Adrenal gland (tissue), 12 donors: ENCODE data around the gene SRPK3. TPM values are rescaled to one million over a fixed set of nuclear protein-coding genes. Genes with fewer than 3 reads are reported as not detected.

Source experiments
- DNase-seq, 7 donors: peaks; one replicate each; pipeline ENCODE4 v3.0.0-alpha.2; 2019 to 2020
- H3K27ac ChIP-seq, 5 donors: fragments of 200-600 bp; sonication (generic) in 4 of 5; 1 replicate in 3 of 5; 2 replicates in 2 of 5; pipeline versions ENCODE4 v1.5.1 to v1.8.0; 2016 to 2020; ENCODE audit warnings: mild to moderate bottlenecking in 1 of 5
- H3K27me3 ChIP-seq: fragments of 200-600 bp; 2 replicates; pipeline ENCODE4 v1.8.0; 2021
- H3K36me3 ChIP-seq, 2 donors: fragments of 200-600 bp; replicated peaks in 1 of 2; 1 replicate in 1 of 2; 2 replicates in 1 of 2; pipeline versions ENCODE4 v1.5.1 to v1.8.0; 2018 to 2022
- H3K4me1 ChIP-seq, 2 donors: fragments of 200-600 bp; replicated peaks in 1 of 2; 1 replicate in 1 of 2; 2 replicates in 1 of 2; pipeline versions ENCODE4 v1.5.1 to v1.8.0; 2018 to 2021
- H3K4me3 ChIP-seq, 4 donors: fragments of 200-600 bp; sonication (generic) in 3 of 4; one replicate each; pipeline ENCODE4 v1.5.1; 2016 to 2018
- H3K9me3 ChIP-seq, 3 donors: fragments of 200-600 bp; sonication (generic) in 1 of 3; replicated peaks in 1 of 3; 1 replicate in 2 of 3; 2 replicates in 1 of 3; pipeline versions ENCODE4 v1.5.1 to v1.8.0; 2016 to 2021
- POLR2A ChIP-seq, 2 donors: fragments of 450-650 bp; IDR thresholded peaks; one replicate each; pipeline ENCODE4 v1.6.1; 2017; ENCODE audit warnings: antibody characterized with exemption in 2 of 2, mild to moderate bottlenecking in 2 of 2, moderate library complexity in 1 of 2
- WGBS, 4 donors: extraction: QIAGEN DNeasy Blood & Tissue Kit in 2 of 4; methylation state at CpG; one replicate each; pipeline versions ENCODE4 v1.1.5 to v1.1.7; 2013 to 2017; 5-methylcytosine and 5-hydroxymethylcytosine counted together
- intact Hi-C, 2 donors: fragments of 100-400 bp; cut with DNase I; formaldehyde crosslinking; loops; one replicate each; pipeline versions ENCODE4 v1.14.1 to v1.15.0; 2022 to 2023
- polyA plus RNA-seq, 3 donors: library from polyadenylated mRNA; stranded (reverse); fragments of 200-250 nt in 2 of 3; fragments of 350-450 nt in 1 of 3; fragmentation: Illumina TruSeq in 1 of 3; extraction: RNeasy Lipid Tissue Mini Kit (QIAGEN cat#74804) in 1 of 3; gene quantifications; one replicate each; pipeline ENCODE4 v1.2.3, GENCODE V29; 2013 to 2014
- total RNA-seq, 9 donors: library from RNA; depleted of rRNA in 4 of 9; stranded (reverse); fragments of >200 nt in 4 of 9; fragments of 120-200 nt in 1 of 9; fragmentation: NEBNext Ultra II Directional in 1 of 9; extraction: Animal tissue kit (Norgen Biotek cat#: 25700) in 1 of 9; gene quantifications; one replicate each; pipeline versions ENCODE4 v1.1.0 to v1.2.4, GENCODE V29; 2013 to 2023
- TF ChIP-seq, protein P1 (sequence below), 6 experiments: fragments of 450-650 bp in 4 of 6; fragments of 200-600 bp in 2 of 6; sonication (generic) in 1 of 6; IDR thresholded peaks; 1 replicate in 5 of 6; 2 replicates in 1 of 6; pipeline versions ENCODE4 v1.5.1 to v1.8.0; 2016 to 2021; ENCODE audit warnings: antibody characterized with exemption in 6 of 6, mild to moderate bottlenecking in 2 of 6, moderate library complexity in 1 of 6
- donor health status: healthy with polysubstance abuse.
- donor health status: Bipolar disorder and iron deficiency.
- donor health status: DM: yes; HTN: yes; CAD: no.
- donor health status: DM: no; HTN: no; CAD: no.
- donor health status: DM: no; HTN: no; CAD: no.
- donor health status: DM: yes; HTN: yes; CAD: no.

SRPK3 gene
- total and polyA plus RNA-seq, 12 donors = 0.14 to 20.5 (median 1.3) TPM; not detected in 1

DNA sequence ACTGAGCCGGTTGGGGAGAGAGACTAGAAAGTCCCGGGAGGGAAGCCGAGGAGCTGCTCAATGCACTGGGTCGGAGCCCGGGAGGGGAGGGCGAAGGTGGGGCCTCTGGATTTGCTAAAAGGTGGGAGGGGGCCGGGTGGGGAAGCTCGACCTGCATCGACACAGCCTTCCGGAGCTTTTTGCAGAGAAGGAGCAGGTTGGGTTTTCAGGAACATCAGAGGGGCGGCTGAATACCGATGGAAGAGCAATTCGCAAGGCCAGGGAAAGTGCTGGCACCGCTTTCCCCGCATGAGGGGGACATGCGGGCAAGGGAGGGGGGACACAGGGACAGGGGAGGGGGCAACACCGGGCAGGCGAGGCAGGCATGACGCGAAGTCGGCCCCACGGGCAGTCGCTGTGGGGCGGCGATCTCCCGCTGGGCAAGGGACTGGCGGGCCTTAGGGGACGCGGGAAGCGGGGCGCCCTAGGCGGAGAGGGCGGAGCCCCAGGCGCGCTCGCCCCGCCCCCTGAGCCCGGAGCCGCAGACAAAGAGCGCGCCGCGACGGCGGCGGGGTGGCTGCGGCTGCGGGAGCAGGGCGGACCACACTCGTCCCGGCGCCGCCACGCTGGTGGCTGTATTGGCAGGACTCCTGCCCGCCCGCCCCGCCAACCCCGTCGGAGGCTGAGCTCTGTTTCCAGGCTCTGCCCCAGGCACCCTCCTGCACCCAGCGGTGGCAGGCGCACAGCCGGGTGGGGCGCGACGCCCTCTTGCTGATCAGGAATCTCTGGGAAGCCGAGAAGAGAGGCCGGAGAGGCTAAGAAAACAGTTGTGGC, 37.9 kb downstream of the SRPK3 start:
- no peak overlapping the region for H3K27ac ChIP-seq

DNA sequence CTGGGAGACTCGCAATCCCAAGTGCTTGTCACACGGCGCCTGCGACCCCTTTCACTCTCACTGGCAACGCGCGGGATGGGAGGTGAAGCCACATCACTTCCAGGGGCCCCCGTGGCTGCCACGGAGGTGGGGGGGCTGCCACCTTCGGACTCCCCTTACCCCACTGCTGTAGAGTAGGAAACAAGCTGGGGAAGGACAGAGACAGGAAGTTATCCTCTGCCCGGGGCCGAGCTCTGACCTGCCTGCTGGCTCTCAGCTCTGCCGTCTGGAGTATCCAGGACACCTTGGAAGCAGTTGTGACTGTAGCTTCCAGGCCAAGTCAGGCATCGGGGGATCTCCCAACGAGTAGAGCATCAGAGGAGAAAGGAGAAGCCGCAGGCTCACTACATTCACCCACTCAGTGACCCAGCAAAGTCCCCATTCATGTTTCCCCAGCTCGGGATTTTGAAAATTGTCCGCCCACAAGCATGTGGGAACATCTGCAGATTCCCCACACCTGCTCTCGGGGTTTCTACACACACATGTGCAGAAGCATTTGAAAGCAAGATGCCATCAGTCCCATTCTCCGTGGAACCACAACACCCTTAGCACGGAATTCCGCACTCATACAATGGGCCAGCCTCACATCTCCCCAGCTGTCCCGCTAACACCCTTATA, 38.7 kb downstream of the SRPK3 start:
- no peak overlapping the region for H3K27ac ChIP-seq
- H3K4me1 ChIP-seq = peaks cover 0 to 6% of the 10 kb centered on the region in 2 donors
- no peak for DNase-seq
- H3K27me3 ChIP-seq = peaks cover 34% of the 10 kb centered on the region
- peak overlapping the region in 2 of 4 donors; percentile 19 to 47 for H3K4me3 ChIP-seq
- H3K36me3 ChIP-seq = no peaks in the 10 kb centered on the region
- intact Hi-C loops = no loop called here
- no peaks in the 10 kb centered on the region for H3K9me3 ChIP-seq
- TF ChIP-seq POLR2A (IDR thresholded peaks at IDR 0.05) = no peak
- WGBS, 4 donors = 33 to 56% (median 46%) methylated on average over 19 to 23 of the region's 23 CpGs; no CpG with 5 or more reads in 1 of the 4 donors

More for the DNA sequence above, 37.9 kb downstream of the SRPK3 start:
- H3K9me3 ChIP-seq = no peaks in the 10 kb centered on the region
- 10 to 37% (median 30%) methylated on average over 8 to 58 of the region's 67 CpGs for WGBS, 4 donors
- TF ChIP-seq, protein P1, sequence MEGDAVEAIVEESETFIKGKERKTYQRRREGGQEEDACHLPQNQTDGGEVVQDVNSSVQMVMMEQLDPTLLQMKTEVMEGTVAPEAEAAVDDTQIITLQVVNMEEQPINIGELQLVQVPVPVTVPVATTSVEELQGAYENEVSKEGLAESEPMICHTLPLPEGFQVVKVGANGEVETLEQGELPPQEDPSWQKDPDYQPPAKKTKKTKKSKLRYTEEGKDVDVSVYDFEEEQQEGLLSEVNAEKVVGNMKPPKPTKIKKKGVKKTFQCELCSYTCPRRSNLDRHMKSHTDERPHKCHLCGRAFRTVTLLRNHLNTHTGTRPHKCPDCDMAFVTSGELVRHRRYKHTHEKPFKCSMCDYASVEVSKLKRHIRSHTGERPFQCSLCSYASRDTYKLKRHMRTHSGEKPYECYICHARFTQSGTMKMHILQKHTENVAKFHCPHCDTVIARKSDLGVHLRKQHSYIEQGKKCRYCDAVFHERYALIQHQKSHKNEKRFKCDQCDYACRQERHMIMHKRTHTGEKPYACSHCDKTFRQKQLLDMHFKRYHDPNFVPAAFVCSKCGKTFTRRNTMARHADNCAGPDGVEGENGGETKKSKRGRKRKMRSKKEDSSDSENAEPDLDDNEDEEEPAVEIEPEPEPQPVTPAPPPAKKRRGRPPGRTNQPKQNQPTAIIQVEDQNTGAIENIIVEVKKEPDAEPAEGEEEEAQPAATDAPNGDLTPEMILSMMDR (IDR thresholded peaks at IDR 0.05) = no peak
- TF ChIP-seq POLR2A (IDR thresholded peaks at IDR 0.05) = no peak
- peak overlapping the region in 2 of 4 donors; percentile 19 to 47 for H3K4me3 ChIP-seq
- H3K36me3 ChIP-seq = no peaks in the 10 kb centered on the region
- intact Hi-C loops = no loop called here
- H3K27me3 ChIP-seq = peaks cover 27% of the 10 kb centered on the region
- peak in 1 of 7 donors; percentile 33 for DNase-seq
- peaks cover 0 to 6% of the 10 kb centered on the region in 2 donors for H3K4me1 ChIP-seq

DNA sequence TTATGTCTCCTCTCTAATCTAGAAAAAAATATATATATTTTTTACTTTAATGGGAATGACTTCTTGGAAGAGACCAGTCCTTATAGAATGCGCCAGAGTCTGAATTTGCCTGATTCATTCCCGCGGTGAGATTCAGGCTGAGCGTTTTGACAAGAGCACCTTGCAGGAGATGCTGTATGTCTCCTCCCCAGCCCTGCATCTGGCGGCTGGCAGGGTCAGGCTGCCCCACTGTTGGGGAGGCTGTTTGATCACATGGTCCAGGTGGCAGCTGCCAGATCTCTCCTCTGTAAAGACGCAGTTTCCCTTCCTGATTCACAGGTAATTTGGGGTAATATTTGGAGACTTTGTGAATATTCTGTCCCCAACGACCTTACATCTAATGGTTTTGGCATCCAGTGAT, 39.8 kb downstream of the SRPK3 start:
- Histone ChIP-seq H3K36me3 (no peaks in the 10 kb centered on the region), H3K4me3 (no peak overlapping the region), H3K9me3 (no peaks in the 10 kb centered on the region), H3K4me1 (peaks cover 0 to 6% of the 10 kb centered on the region in 2 donors), H3K27me3 (peaks cover 42% of the 10 kb centered on the region), H3K27ac (no peak overlapping the region)
- WGBS, 4 donors = 72 to 95% (median 80%) methylated on average over 4 to 7 of the region's 7 CpGs
- no peak for TF ChIP-seq POLR2A (IDR thresholded peaks at IDR 0.05)
- TF ChIP-seq, protein P1 (IDR thresholded peaks at IDR 0.05) = no peak
- intact Hi-C loops = no loop called here
- no peak for DNase-seq

DNA sequence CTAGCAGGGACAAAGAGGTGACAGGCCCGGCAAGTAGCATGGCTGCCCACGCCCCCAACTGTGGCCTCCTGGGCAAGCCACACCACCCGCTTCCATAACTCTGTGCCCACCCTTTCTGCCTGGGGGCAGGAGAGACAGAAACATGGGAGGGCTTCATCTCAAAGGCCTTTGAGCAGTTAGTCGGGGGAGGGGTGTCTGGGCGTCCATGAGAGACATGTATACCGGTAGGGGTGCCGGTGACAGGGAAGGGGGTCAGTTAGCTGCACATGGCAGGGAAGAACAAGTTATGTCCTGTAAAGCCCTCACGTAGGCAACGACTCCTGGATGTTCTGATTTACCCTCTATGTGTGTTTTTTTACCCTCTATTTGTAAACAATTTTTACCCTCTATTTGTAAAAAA, 40.2 kb downstream of the SRPK3 start:
- DNase-seq = no peak
- H3K9me3 ChIP-seq = no peaks in the 10 kb centered on the region
- intact Hi-C loops = no loop called here
- H3K4me1 ChIP-seq = peaks cover 0 to 6% of the 10 kb centered on the region in 2 donors
- H3K4me3 ChIP-seq = no peak overlapping the region
- TF ChIP-seq POLR2A (IDR thresholded peaks at IDR 0.05) = no peak
- TF ChIP-seq, protein P1 (IDR thresholded peaks at IDR 0.05) = no peak
- H3K27me3 ChIP-seq = peaks cover 42% of the 10 kb centered on the region
- WGBS, 4 donors = 81 to 88% (median 84%) methylated on average over 7 to 9 of the region's 9 CpGs
- no peaks in the 10 kb centered on the region for H3K36me3 ChIP-seq
- H3K27ac ChIP-seq = no peak overlapping the region
